HEK293 (cell line): ENCODE results near the gene MYO1G.

Source experiments
- KLF8 ChIP-seq: fragments of 450-650 bp; formaldehyde crosslinking; IDR thresholded peaks from 2 replicates; pipeline ENCODE4 v1.5.1; 2016; ENCODE audit warnings: missing biosample characterization, missing genetic modification characterization
- KLF9 ChIP-seq: fragments of 450-650 bp; formaldehyde crosslinking; IDR thresholded peaks from 2 replicates; pipeline ENCODE4 v1.5.1; 2016; ENCODE audit warnings: missing biosample characterization, missing genetic modification characterization, low read depth
- OSR2 ChIP-seq: fragments of 450-650 bp; formaldehyde crosslinking; IDR thresholded peaks from 2 replicates; pipeline ENCODE4 v1.5.1; 2016; ENCODE audit warnings: missing biosample characterization, missing genetic modification characterization
- REST ChIP-seq: fragments of 450-650 bp; formaldehyde crosslinking; IDR thresholded peaks from 2 replicates; pipeline ENCODE4 v1.5.1; 2016; ENCODE audit warnings: missing biosample characterization, missing genetic modification characterization
- SP3 ChIP-seq: fragments of 450-650 bp; formaldehyde crosslinking; IDR thresholded peaks from 2 replicates; pipeline ENCODE4 v1.5.1; 2016; ENCODE audit warnings: missing biosample characterization, missing genetic modification characterization
- ZNF350 ChIP-seq: fragments of 450-650 bp; formaldehyde crosslinking; IDR thresholded peaks from 2 replicates; pipeline ENCODE4 v1.5.0; 2017; ENCODE audit warnings: missing biosample characterization, mild to moderate bottlenecking, missing genetic modification characterization
- ZNF843 ChIP-seq: fragments of 450-650 bp; formaldehyde crosslinking; IDR thresholded peaks from 2 replicates; pipeline ENCODE4 v1.5.1; 2016; ENCODE audit warnings: missing biosample characterization, missing genetic modification characterization
- ZSCAN30 ChIP-seq: fragments of 450-650 bp; IDR thresholded peaks from 2 replicates; pipeline ENCODE4 v1.5.1; 2018; ENCODE audit warnings: missing biosample characterization, mild to moderate bottlenecking, missing genetic modification characterization, moderate library complexity
- TF ChIP-seq, protein P1 (sequence below): fragments of 450-650 bp; formaldehyde crosslinking; IDR thresholded peaks from 2 replicates; pipeline ENCODE4 v1.5.1; 2016; ENCODE audit warnings: missing biosample characterization, missing genetic modification characterization

- TF ChIP-seq OSR2 (tag by site-specific recombination) (no peak), KLF9 (tag by site-specific recombination) (no peak), ZNF843 (tag by site-specific recombination) (no peak), REST (tag by site-specific recombination) (no peak), SP3 (tag by site-specific recombination) (no peak), ZNF350 (tag by site-specific recombination) (no peak), KLF8 (no peak), ZSCAN30 (no peak)
- TF ChIP-seq, protein P1, sequence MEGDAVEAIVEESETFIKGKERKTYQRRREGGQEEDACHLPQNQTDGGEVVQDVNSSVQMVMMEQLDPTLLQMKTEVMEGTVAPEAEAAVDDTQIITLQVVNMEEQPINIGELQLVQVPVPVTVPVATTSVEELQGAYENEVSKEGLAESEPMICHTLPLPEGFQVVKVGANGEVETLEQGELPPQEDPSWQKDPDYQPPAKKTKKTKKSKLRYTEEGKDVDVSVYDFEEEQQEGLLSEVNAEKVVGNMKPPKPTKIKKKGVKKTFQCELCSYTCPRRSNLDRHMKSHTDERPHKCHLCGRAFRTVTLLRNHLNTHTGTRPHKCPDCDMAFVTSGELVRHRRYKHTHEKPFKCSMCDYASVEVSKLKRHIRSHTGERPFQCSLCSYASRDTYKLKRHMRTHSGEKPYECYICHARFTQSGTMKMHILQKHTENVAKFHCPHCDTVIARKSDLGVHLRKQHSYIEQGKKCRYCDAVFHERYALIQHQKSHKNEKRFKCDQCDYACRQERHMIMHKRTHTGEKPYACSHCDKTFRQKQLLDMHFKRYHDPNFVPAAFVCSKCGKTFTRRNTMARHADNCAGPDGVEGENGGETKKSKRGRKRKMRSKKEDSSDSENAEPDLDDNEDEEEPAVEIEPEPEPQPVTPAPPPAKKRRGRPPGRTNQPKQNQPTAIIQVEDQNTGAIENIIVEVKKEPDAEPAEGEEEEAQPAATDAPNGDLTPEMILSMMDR (tag by site-specific recombination): no peak
Observed at GRCh38 chr7:44943631-44944030, 35.2 kb downstream of the MYO1G start.
